Testis (tissue), 3 donors: Measurements from ENCODE around the gene SLX4IP. TPM values are rescaled to one million over a fixed set of nuclear protein-coding genes. Genes with fewer than 3 reads are reported as not detected.
"Not testable (repeated sequence)": the region's sequence is repeated elsewhere in the genome, so short reads cannot be mapped to it uniquely, and the experiment has no call there.

ENCODE experiments used
- DNase-seq: peaks from one replicate; pipeline ENCODE4 v3.0.0-alpha.2; 2019
- H3K27ac ChIP-seq, 2 donors: fragments of 200-600 bp; sonication (generic); one replicate each; pipeline ENCODE4 v1.5.1; 2019
- H3K27me3 ChIP-seq: fragments of 200-600 bp; sonication (generic); one replicate; pipeline ENCODE4 v1.5.1; 2019
- H3K36me3 ChIP-seq: fragments of 200-600 bp; sonication (generic); one replicate; pipeline ENCODE4 v1.5.1; 2017; ENCODE audit warnings: low read depth; ENCODE audit errors: missing control alignments
- H3K4me1 ChIP-seq: fragments of 200-600 bp; sonication (generic); one replicate; pipeline ENCODE4 v1.5.1; 2019
- H3K4me3 ChIP-seq, 2 donors: fragments of 200-600 bp; sonication (generic); one replicate each; pipeline ENCODE4 v1.5.1; 2017 to 2019
- H3K9me3 ChIP-seq: fragments of 200-600 bp; sonication (generic); one replicate; pipeline ENCODE4 v1.5.1; 2017
- POLR2A ChIP-seq: fragments of 450-650 bp; IDR thresholded peaks from one replicate; pipeline ENCODE4 v1.6.1; 2017; ENCODE audit warnings: antibody characterized with exemption, mild to moderate bottlenecking, moderate library complexity
- WGBS, 2 donors: methylation state at CpG; one replicate each; pipeline ENCODE4 v1.1.5; 2018; 5-methylcytosine and 5-hydroxymethylcytosine counted together
- intact Hi-C: fragments of 100-400 bp; cut with DNase I; formaldehyde crosslinking; loops from one replicate; pipeline ENCODE4 v1.15.1; 2023; ENCODE audit warnings: low total_unique reads
- polyA plus RNA-seq: library from polyadenylated mRNA; stranded (reverse); fragments of 350-450 nt; fragmentation: Illumina TruSeq; extraction: RNeasy Lipid Tissue Mini Kit (QIAGEN cat#74804); gene quantifications from one replicate; pipeline ENCODE4 v1.2.3, GENCODE V29; 2014; ENCODE audit warnings: low read depth, low replicate concordance; ENCODE audit not compliant: insufficient read depth
- total RNA-seq, 2 donors: library from RNA; depleted of rRNA; stranded (reverse); fragments of >200 nt; gene quantifications; one replicate each; pipeline ENCODE4 v1.2.3, GENCODE V29; 2016
- TF ChIP-seq, protein P1 (sequence below), 3 experiments: fragments of 450-650 bp in 2 of 3; fragments of 200-600 bp in 1 of 3; sonication (generic) in 1 of 3; IDR thresholded peaks; one replicate each; pipeline ENCODE4 v1.5.1; 2016 to 2019; ENCODE audit warnings: antibody characterized with exemption in 3 of 3, mild to moderate bottlenecking in 2 of 3, moderate library complexity in 1 of 3

SLX4IP gene
- total and polyA plus RNA-seq, 3 donors from 2014 or later: 3.8 to 10.8 (median 9.7) TPM

DNA sequence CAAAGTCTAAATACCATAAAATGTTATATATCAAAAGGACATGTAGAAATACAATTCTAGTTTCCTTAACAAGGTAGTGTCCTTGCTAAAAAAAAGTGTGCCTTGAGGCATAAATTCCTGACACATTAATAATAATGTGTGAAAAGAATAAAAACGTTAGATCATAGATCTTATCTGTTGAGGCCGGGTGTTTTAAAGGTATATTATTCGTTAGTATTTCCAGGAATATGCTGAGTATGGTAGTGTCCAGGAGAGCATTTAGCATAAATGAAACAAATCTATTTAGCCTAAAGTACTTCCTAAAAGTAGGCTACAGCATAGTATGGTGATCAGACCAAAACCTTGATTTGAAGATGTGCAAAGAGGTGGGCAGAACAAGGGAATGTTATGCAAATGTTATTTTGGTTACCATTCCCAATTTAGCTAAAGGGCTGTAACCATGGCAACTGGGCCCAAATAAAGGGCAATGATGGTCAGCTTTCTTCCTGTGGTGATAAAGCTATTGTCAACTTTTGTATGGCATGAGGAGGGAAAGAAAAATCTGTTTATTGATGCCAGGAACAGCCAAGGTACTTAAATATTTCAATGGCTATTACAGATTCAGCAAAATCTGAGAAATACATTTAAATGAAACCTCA, 20.0 kb upstream of the SLX4IP start:
- Histone ChIP-seq H3K27ac (no peak overlapping the region), H3K9me3 (no peaks in the 10 kb centered on the region), H3K36me3 (no peaks in the 10 kb centered on the region), H3K4me1 (no peaks in the 10 kb centered on the region), H3K4me3 (no peak overlapping the region), H3K27me3 (no peaks in the 10 kb centered on the region)
- intact Hi-C loops: no loop called here
- 73 to 79% methylated on average over 3 of the region's 3 CpGs for WGBS, 2 donors
- TF ChIP-seq, protein P1, sequence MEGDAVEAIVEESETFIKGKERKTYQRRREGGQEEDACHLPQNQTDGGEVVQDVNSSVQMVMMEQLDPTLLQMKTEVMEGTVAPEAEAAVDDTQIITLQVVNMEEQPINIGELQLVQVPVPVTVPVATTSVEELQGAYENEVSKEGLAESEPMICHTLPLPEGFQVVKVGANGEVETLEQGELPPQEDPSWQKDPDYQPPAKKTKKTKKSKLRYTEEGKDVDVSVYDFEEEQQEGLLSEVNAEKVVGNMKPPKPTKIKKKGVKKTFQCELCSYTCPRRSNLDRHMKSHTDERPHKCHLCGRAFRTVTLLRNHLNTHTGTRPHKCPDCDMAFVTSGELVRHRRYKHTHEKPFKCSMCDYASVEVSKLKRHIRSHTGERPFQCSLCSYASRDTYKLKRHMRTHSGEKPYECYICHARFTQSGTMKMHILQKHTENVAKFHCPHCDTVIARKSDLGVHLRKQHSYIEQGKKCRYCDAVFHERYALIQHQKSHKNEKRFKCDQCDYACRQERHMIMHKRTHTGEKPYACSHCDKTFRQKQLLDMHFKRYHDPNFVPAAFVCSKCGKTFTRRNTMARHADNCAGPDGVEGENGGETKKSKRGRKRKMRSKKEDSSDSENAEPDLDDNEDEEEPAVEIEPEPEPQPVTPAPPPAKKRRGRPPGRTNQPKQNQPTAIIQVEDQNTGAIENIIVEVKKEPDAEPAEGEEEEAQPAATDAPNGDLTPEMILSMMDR (IDR thresholded peaks at IDR 0.05): no peak
- no peak for TF ChIP-seq POLR2A
- DNase-seq: no peak

DNA sequence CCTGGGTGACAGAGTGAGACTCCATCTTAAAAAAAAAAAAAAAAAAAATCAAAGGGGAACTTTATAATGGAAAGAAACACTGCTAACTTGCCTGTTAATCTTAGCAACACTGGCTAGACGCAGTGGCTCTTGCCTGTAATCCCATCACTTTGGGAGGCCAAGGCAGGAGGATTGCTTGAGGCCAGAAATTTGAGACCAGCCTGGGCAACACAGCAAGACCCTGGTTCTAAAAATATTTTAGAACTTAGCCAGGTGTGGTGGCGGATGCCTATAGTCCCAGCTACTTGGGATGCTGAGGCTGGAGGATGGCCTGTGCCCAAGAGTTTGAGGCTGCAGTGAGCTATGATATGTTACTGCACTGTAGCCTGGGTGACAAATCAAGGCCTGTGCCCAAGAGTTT, 17.9 kb upstream of the SLX4IP start:
- H3K4me3 ChIP-seq, H3K36me3 ChIP-seq, intact Hi-C loops, H3K27ac ChIP-seq, DNase-seq, H3K4me1 ChIP-seq, H3K27me3 ChIP-seq, H3K9me3 ChIP-seq: not testable (repeated sequence)
- 96 to 97% methylated on average over 2 of the region's 2 CpGs for WGBS, 2 donors

DNA sequence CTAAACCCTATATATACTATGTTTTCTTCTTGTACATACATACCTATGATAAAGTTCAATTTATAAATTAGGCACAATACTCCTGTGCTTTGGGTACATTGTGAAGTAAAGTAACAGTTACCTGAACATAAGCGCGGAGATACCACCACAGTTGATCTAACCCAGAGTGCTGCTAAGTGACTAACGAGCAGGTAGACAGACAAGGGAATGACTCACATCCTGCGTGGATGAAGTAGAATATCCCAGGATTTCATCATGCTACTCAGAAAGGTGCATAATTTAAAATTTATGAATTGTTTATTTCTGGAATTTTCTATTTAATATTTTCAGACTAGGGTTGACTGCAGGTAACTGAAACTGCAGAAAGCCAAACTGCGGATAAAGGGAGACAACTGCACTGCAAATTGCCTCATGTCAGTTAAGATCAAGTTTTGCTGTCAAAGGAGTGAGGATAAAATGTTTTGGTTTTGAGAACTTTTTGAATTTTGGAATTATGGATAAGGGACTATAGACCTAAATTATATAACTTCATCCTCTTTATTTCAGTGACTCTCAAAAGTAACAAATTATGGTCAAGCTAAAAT, 15.5 kb upstream of the SLX4IP start:
- no peaks in the 10 kb centered on the region for H3K27me3 ChIP-seq
- no peak for DNase-seq
- no peak overlapping the region for H3K4me3 ChIP-seq
- H3K9me3 ChIP-seq: no peaks in the 10 kb centered on the region
- WGBS, 2 donors: 90 to 95% methylated on average over 5 of the region's 5 CpGs
- no peaks in the 10 kb centered on the region for H3K36me3 ChIP-seq
- no peaks in the 10 kb centered on the region for H3K4me1 ChIP-seq
- intact Hi-C loops: no loop called here
- TF ChIP-seq, protein P1 (IDR thresholded peaks at IDR 0.05): no peak
- TF ChIP-seq POLR2A: no peak
- H3K27ac ChIP-seq: no peak overlapping the region

DNA sequence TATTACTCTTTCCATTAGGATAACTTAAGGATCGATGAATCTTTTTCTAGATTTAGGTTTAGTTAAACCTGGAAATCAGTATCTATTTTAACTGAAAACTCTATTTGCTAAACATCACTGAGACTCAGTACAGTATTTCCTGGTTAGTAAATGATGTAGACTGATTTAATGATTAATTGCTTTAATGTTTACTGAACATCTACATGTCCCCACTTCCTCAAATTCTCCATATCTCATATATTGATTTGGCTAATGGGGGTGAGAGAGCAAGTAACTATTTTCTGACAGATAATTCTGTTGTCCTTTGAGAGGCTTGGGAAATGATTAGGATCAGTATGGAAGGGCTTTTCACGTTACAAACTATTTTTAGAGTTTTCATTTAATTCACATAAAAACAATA, 11.4 kb upstream of the SLX4IP start:
- intact Hi-C loops: no loop called here
- H3K27me3 ChIP-seq: no peaks in the 10 kb centered on the region
- WGBS, 2 donors: 63 to 86% methylated on average over 2 of the region's 2 CpGs

DNA sequence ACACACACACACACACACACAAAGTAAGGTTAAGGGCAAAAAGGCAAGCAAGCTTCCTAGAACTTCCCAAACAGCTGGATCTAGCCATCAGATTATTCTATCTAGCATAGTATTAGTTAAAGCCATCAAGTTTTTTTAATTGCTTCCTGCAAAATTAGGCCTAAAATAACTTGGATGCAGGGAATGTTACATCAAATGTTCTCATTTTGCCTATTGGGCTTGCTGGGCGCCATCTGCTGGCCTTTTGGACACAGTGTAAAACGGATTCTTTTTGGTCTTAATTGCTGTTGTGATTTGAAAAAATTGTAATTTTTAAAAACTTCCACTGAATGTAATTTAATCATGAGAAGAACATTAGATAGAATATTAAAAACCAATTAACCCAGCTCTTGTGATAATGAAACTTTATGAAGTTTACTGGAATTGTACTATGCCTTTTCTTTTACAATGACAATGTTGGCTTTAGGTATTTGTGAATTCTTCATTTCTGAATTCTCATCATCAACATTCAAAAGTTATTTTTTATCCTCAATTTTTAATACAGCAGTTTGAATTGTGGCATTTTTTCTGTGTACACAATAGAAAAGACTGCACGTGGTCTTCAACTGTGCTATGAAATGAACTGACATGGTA, 7.9 kb upstream of the SLX4IP start:
- intact Hi-C loops: no loop called here
- peaks cover 17% of the 10 kb centered on the region for H3K4me1 ChIP-seq

More for the DNA sequence above, 11.4 kb upstream of the SLX4IP start:
- H3K27ac ChIP-seq: no peak overlapping the region
- TF ChIP-seq, protein P1 (IDR thresholded peaks at IDR 0.05): no peak
- no peak for TF ChIP-seq POLR2A
- no peaks in the 10 kb centered on the region for H3K36me3 ChIP-seq
- H3K4me3 ChIP-seq: no peak overlapping the region
- DNase-seq: no peak
- peaks cover 11% of the 10 kb centered on the region for H3K4me1 ChIP-seq
- H3K9me3 ChIP-seq: no peaks in the 10 kb centered on the region

More for the DNA sequence above, 7.9 kb upstream of the SLX4IP start:
- no peak overlapping the region for H3K4me3 ChIP-seq
- no peak for TF ChIP-seq POLR2A
- TF ChIP-seq, protein P1 (IDR thresholded peaks at IDR 0.05): peak; percentile 71 to 76 (median 74)
- H3K27ac ChIP-seq: no peak overlapping the region
- DNase-seq: peak; percentile 82
- H3K27me3 ChIP-seq: no peaks in the 10 kb centered on the region
- no peaks in the 10 kb centered on the region for H3K9me3 ChIP-seq
- 33 to 53% methylated on average over 3 of the region's 3 CpGs for WGBS, 2 donors
- H3K36me3 ChIP-seq: no peaks in the 10 kb centered on the region
